GM23338 (cell line): ENCODE measurements around the gene PXDN. TPM values are rescaled to one million over a fixed set of nuclear protein-coding genes. Genes with fewer than 3 reads are reported as not detected.

Source experiments
- ATAC-seq: fragments of 200-7000 bp; cut with Tn5 transposase; 3 replicates; pipeline ENCODE4 v1.9.1; 2020
- DNase-seq: peaks from one replicate; pipeline ENCODE4 v3.0.0-alpha.2; 2015; ENCODE audit warnings: low spot score
- H2AFZ ChIP-seq: fragments of 200-600 bp; sonication (generic); 2 replicates; pipeline ENCODE4 v1.8.0; 2016; ENCODE audit warnings: antibody characterized with exemption, mild to moderate bottlenecking, moderate library complexity
- H3F3A ChIP-seq: fragments of 200-600 bp; sonication (generic); replicated peaks from 2 replicates; pipeline ENCODE4 v1.8.0; 2017; ENCODE audit warnings: antibody characterized with exemption, mixed run types, low read depth
- H3K27ac ChIP-seq: fragments of 200-600 bp; sonication (generic); 2 replicates; pipeline ENCODE4 v1.6.1; 2016; ENCODE audit warnings: low read depth
- H3K27me3 ChIP-seq: fragments of 200-600 bp; sonication (generic); 2 replicates; pipeline ENCODE4 v1.8.0; 2016; ENCODE audit warnings: mild to moderate bottlenecking, mixed run types, moderate library complexity; ENCODE audit not compliant: insufficient read depth
- H3K36me3 ChIP-seq: fragments of 200-600 bp; sonication (generic); 2 replicates; pipeline ENCODE4 v1.8.0; 2016; ENCODE audit warnings: mild to moderate bottlenecking; ENCODE audit not compliant: insufficient read depth
- H3K4me1 ChIP-seq: fragments of 200-600 bp; sonication (generic); 2 replicates; pipeline ENCODE4 v1.8.0; 2016; ENCODE audit warnings: mild to moderate bottlenecking, moderate library complexity; ENCODE audit not compliant: insufficient read depth
- H3K4me2 ChIP-seq: fragments of 200-600 bp; sonication (generic); 2 replicates; pipeline ENCODE4 v1.7.1; 2017; ENCODE audit warnings: mixed run types
- H3K4me3 ChIP-seq: fragments of 200-600 bp; sonication (generic); 2 replicates; pipeline ENCODE4 v1.6.1; 2016; ENCODE audit warnings: mixed run types
- H3K79me2 ChIP-seq: fragments of 200-600 bp; sonication (generic); replicated peaks from 2 replicates; pipeline ENCODE4 v1.8.0; 2017; ENCODE audit warnings: mild to moderate bottlenecking; ENCODE audit not compliant: insufficient read depth
- H3K9me2 ChIP-seq: fragments of 200-600 bp; sonication (generic); 2 replicates; pipeline ENCODE4 v1.8.0; 2017; ENCODE audit not compliant: insufficient read depth
- H4K20me1 ChIP-seq: fragments of 200-600 bp; sonication (generic); replicated peaks from 2 replicates; pipeline ENCODE4 v1.8.0; 2017; ENCODE audit warnings: mild to moderate bottlenecking; ENCODE audit not compliant: insufficient read depth
- H3K27ac Mint-ChIP-seq: 2 replicates; pipeline ENCODE4 v1.8.0; 2020; ENCODE audit warnings: inconsistent platforms, mild to moderate bottlenecking, moderate library complexity, mixed read lengths
- H3K27me3 Mint-ChIP-seq: 3 replicates; pipeline ENCODE4 v1.8.0; 2022; ENCODE audit warnings: low read depth, mild to moderate bottlenecking, moderate library complexity, mixed read lengths, inconsistent platforms; ENCODE audit not compliant: insufficient read depth, poor library complexity
- H3K36me3 Mint-ChIP-seq: 3 replicates; pipeline ENCODE4 v1.8.0; 2021; ENCODE audit warnings: low read depth, mild to moderate bottlenecking, inconsistent platforms, moderate library complexity, mixed read lengths
- H3K4me1 Mint-ChIP-seq: 3 replicates; pipeline ENCODE4 v1.8.0; 2020; ENCODE audit warnings: mild to moderate bottlenecking, inconsistent platforms, mixed read lengths
- H3K4me3 Mint-ChIP-seq: 3 replicates; pipeline ENCODE4 v1.8.0; 2021; ENCODE audit warnings: moderate library complexity, mild to moderate bottlenecking, inconsistent platforms, mixed read lengths
- H3K9me3 Mint-ChIP-seq: 3 replicates; pipeline ENCODE4 v1.8.0; 2020; ENCODE audit warnings: moderate library complexity, mild to moderate bottlenecking, inconsistent platforms, mixed read lengths
- CTCF ChIP-seq, 2 experiments: fragments of 200-600 bp in 1 of 2; sonication (generic) in 1 of 2; conservative IDR thresholded peaks; 2 replicates each; pipeline versions ENCODE4 v1.5.1 to v1.6.1; 2016 to 2017; ENCODE audit warnings: antibody characterized with exemption in 2 of 2, low read depth in 2 of 2, mild to moderate bottlenecking in 2 of 2, moderate library complexity in 1 of 2
- ETS1 ChIP-seq: IDR thresholded peaks from 2 replicates; pipeline ENCODE4 v1.6.1; 2016; ENCODE audit warnings: antibody characterized with exemption
- EZH2 ChIP-seq: fragments of 200-600 bp; sonication (generic); IDR thresholded peaks from one replicate; pipeline ENCODE4 v1.8.0; 2017; ENCODE audit warnings: antibody characterized with exemption, mild to moderate bottlenecking, low read depth; ENCODE audit not compliant: unreplicated experiment
- EZH2phosphoT487 ChIP-seq: fragments of 200-600 bp; sonication (generic); IDR thresholded peaks from one replicate; pipeline ENCODE4 v1.8.1; 2018; ENCODE audit warnings: antibody characterized with exemption; ENCODE audit not compliant: unreplicated experiment
- REST ChIP-seq: IDR thresholded peaks from one replicate; pipeline ENCODE4 v1.6.1; 2018; ENCODE audit warnings: antibody characterized with exemption; ENCODE audit not compliant: unreplicated experiment
- ZNF114 ChIP-seq: fragments of 250-450 bp; sonication (Bioruptor Pico); IDR thresholded peaks from 2 replicates; pipeline ENCODE4 v1.5.0; 2020; ENCODE audit warnings: mild to moderate bottlenecking, moderate library complexity
- ZNF462 ChIP-seq: fragments of 250-450 bp; sonication (Bioruptor Pico); IDR thresholded peaks from 2 replicates; pipeline ENCODE4 v1.5.0; 2020; ENCODE audit warnings: mild to moderate bottlenecking, moderate library complexity
- polyA plus RNA-seq: library from polyadenylated mRNA; unstranded; fragments of >200 nt; fragmentation: Nextera tagmentation; extraction: Ambion mirVana; gene quantifications from 2 replicates; pipeline ENCODE4 v1.2.1, GENCODE V29; 2016
- total RNA-seq: library from RNA; depleted of rRNA; stranded (reverse); fragments of >200 nt; shearing (Covaris generic); gene quantifications from 2 replicates; pipeline ENCODE4 v1.2.3, GENCODE V29; 2014

The PXDN gene
- total and polyA plus RNA-seq, 2 experiments from 2014 or later = 42.2 to 225 TPM

- Histone ChIP-seq H3K9me2 (no peaks in the 10 kb centered on the region), H3K27me3 (no peaks in the 10 kb centered on the region), H3K4me2 (no peak overlapping the region), H3K27ac (no peak overlapping the region), H3K4me3 (no peak overlapping the region), H3K4me1 (peaks cover 10% of the 10 kb centered on the region), H4K20me1 (no peaks in the 10 kb centered on the region), H2AFZ (no peak overlapping the region), H3F3A (no peaks in the 10 kb centered on the region), H3K36me3 (no peaks in the 10 kb centered on the region), H3K79me2 (no peaks in the 10 kb centered on the region)
- DNase-seq (peak; percentile 97), ATAC-seq (peak; percentile 78)
- Mint-ChIP-seq H3K27ac (no peak overlapping the region), H3K36me3 (no peaks in the 10 kb centered on the region), H3K9me3 (0 out of 3 replicates have a peak, but pooled peaks cover 7% of the 10 kb centered on the region), H3K4me3 (no peak overlapping the region), H3K4me1 (peaks cover 40% of the 10 kb centered on the region), H3K27me3 (peaks cover 7% of the 10 kb centered on the region)
- no peak for TF ChIP-seq ZNF462 (CRISPR knock-in tag)
- TF ChIP-seq EZH2phosphoT487 = no peak
- TF ChIP-seq EZH2 = no peak
- TF ChIP-seq CTCF (conservative IDR thresholded peaks at IDR 0.05; ENCODE audit: low read depth in 2 of 2) = peak; percentile 97 to 98
- no peak for TF ChIP-seq ETS1
- TF ChIP-seq REST = no peak
- no peak for TF ChIP-seq ZNF114
These were observed 25.5 kb upstream of the PXDN start for GRCh38 chr2:1769703-1770422.
